Measurements from ENCODE around the gene ASB3.
"Not testable (repeated sequence)": the region's sequence is repeated elsewhere in the genome, so short reads cannot be mapped to it uniquely, and the experiment has no call there.

ASB3 gene

GRCh38 chr2:53744395-53745065 lies 42.2 kb downstream of the ASB3 start:
- no peak for FAIRE-seq

GRCh38 chr2:53740170-53740569 lies 46.6 kb downstream of the ASB3 start:
- no peak for DNase-seq (ENCODE audit: insufficient read length, low spot score)
- peak; percentile 80 for FAIRE-seq

More at GRCh38 chr2:53744395-53745065, 42.2 kb downstream of the ASB3 start:
- DNase-seq (ENCODE audit: insufficient read length, low spot score) = no peak

- DNase-seq (ENCODE audit: insufficient read length, low spot score) (no peak), FAIRE-seq (no peak)
Measured at GRCh38 chr2:53739032-53739431, 47.7 kb downstream of the ASB3 start.

- no peak for FAIRE-seq
Measured at GRCh38 chr2:53737091-53737490, 49.7 kb downstream of the ASB3 start.

DNA sequence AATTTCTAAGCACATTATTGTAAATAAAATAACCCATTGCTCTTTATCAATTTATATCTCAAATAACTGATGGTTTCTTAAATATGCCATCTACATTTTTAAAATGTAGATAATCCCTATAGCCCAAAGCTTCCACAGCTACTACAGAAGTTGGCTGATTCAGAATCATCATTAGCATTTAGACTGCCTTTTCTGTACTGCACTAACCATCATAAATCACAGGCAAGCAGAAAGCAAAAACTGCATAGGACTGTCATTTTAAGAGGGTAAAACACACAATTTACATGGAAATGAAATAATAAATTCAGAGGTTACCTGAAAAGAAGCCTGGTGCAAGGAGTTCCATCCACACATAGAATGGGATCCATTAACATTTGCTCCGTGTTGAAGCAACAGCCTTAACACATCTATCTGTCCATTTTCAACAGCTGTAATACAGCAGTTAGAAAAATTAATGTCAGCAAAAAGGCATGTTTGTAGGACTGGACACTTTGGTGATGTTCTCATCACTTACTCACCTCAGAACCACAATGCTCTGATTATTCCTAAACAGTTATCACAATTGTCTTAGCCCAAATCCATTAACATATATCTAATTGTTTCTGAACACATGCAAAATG lies 57.5 kb downstream of the ASB3 start:
- FAIRE-seq (peak; percentile 21), DNase-seq (ENCODE audit: insufficient read length, low spot score) (no peak)

More at GRCh38 chr2:53737091-53737490, 49.7 kb downstream of the ASB3 start:
- DNase-seq (ENCODE audit: insufficient read length, low spot score) = no peak

GRCh38 chr2:53727921-53728320 lies 58.8 kb downstream of the ASB3 start:
- no peak for FAIRE-seq
- no peak for DNase-seq (ENCODE audit: insufficient read length, low spot score)

DNA sequence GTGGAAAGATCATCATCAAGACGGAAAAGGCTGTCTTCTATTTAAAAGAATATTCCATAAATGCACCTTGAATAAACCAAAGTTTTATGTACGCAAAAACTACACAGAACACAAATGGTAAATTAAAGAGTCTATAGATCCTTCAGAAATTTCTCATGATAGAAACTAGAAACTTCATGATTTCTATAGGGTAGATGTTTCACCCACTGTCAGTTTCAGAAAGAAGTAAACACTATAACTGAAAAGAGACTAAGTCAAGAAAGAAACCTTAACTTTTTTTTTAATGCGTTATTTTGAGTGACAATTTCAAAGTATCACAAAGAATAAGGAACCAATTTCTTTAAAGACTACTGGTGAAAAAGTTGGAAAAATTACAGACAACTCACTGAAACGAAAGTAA lies 61.1 kb downstream of the ASB3 start:
- no peak for FAIRE-seq

DNA sequence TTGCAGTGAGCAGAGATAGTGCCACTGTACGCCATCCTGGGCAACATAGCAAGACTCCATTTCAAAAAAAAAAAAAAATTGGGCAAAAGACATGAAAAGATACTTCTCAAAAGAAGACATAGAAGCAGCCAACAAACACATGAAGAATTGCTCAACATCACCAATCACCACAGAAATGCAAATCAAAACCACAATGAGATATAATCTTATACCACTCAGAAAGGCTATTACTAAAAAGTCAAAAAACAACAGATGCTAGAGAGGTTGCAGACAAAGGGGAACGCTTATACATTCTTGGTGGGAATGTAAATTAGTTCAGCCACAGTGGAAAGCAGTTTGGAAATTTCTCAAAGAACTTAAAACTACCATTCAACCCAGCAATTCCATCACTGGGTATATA lies 62.2 kb downstream of the ASB3 start:
- FAIRE-seq = peak; percentile 77
- DNase-seq (ENCODE audit: insufficient read length, low spot score) = no peak

More for the DNA sequence above, 61.1 kb downstream of the ASB3 start:
- no peak for DNase-seq (ENCODE audit: insufficient read length, low spot score)

- not testable (repeated sequence) for DNase-seq (ENCODE audit: insufficient read length, low spot score); FAIRE-seq
Measured at GRCh38 chr2:53720944-53721343, 65.8 kb downstream of the ASB3 start.

DNA sequence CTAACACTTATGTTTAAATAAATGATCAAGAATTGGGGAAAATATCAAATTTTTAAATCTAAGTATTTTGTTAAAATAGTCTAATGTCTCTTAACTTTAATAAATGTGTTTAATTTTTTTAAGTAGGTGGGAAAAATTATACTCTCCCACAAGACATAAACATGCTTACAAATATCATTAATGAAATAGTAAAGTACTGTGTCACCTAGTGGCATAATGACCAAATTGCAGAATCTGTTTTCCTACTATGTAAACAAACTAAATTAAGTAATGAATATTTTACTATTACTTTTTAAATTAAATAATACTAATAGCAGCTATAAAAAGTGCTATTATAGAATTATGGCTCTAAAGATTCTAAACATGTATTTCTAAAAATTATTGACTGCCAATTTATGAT lies 71.2 kb downstream of the ASB3 start:
- FAIRE-seq = no peak
- no peak for DNase-seq (ENCODE audit: insufficient read length, low spot score)

GRCh38 chr2:53711271-53711780 lies 75.4 kb downstream of the ASB3 start:
- DNase-seq (ENCODE audit: insufficient read length, low spot score) (no peak), FAIRE-seq (no peak)

- no peak for FAIRE-seq
- no peak for DNase-seq (ENCODE audit: insufficient read length, low spot score)
Measured at GRCh38 chr2:53708988-53709387, 77.8 kb downstream of the ASB3 start.

GRCh38 chr2:53701221-53701620 lies 85.5 kb downstream of the ASB3 start:
- no peak for DNase-seq (ENCODE audit: insufficient read length, low spot score)
- FAIRE-seq = no peak

- DNase-seq (ENCODE audit: insufficient read length, low spot score) (no peak), FAIRE-seq (no peak)
Measured at GRCh38 chr2:53697686-53698085, 89.1 kb downstream of the ASB3 start.

DNA sequence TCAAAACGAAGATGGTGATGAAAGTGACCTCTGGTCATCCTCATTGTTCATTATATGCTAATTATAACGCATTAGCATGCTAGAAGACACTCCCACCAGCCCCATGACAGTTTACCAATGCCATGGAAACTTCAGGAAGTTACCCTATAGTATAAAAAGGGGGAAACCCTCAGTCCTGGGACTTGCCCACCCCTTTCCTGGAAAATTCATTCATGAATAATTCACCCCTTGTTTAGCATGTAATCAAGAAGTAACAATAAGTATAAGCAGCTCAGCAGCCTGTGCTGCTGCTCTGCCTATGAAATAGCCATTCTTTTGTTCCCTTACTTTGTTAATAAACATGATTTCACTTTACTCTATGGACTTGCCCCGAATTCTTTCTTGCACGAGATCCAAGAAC lies 89.7 kb downstream of the ASB3 start:
- no peak for DNase-seq (ENCODE audit: insufficient read length, low spot score)
- no peak for FAIRE-seq

DNA sequence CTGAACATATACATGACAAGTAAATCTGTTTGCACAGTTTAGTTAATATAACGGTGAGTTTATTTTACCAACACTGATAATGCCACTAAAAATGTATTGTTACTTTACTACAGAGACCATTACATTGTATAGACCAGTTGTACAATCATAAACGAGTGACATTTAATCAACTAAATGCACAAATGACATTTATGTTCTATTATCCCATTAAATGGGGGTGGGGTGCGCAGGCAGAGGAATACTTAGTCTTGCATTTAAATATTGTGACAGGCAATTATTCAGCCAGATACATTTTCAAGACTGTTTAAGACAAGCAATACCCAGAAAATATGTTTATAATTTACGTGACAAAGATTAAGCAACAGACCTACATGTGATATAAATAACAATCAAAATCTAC lies 91.2 kb downstream of the ASB3 start:
- FAIRE-seq (no peak), DNase-seq (ENCODE audit: insufficient read length, low spot score) (no peak)

DNA sequence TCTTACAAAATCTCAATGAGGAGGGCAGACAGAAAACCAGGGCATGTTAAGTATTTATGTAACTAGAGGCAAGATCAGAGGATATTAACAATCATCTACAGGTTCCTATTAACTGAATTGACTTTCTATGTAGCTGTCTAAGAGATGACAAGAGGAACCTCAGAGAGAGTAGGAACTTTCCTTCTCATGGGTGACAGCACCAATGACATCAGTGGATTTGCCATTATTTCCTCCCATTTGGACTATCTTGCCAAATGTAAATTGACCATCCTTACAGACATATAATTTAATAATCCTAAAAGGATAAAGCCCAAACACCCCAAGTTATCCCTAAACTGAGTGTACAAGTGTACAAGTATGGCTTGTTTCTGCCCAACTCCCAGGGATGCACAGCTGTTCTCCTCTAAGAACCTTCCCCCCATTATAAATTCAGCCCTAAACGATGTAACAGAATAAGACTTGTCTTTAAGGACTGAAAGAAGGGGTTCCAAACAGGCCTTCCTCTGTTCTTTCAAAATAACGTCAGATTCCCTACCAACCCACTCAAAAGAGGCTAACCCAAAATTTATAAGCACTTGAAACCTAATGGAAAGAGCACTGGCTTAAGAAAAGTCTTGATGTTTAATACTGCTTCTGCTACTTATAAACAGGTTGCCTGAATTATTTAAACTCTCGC lies 92.5 kb downstream of the ASB3 start:
- no peak for FAIRE-seq

DNA sequence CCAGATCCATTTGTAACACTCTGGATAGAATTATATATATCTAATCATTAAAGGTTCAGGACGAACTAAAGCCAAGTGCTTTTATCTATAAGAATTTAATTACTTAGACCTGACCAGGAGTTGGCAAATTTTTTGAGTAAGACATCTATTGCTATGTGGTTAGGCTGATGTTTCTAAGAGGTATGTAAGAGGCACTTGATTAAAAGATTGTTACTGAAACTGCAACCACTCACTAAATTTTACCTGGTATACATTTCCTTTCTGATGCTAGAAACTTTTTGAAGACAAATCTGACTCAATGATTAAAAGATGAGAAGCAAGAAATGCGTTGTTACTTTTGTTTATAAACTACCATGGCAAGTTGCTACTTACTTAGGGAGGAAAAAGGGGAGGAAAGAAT lies 95.9 kb downstream of the ASB3 start:
- FAIRE-seq (no peak), DNase-seq (ENCODE audit: insufficient read length, low spot score) (no peak)

More for the DNA sequence above, 92.5 kb downstream of the ASB3 start:
- DNase-seq (ENCODE audit: insufficient read length, low spot score) = no peak

GRCh38 chr2:53672881-53673522 lies 113.8 kb downstream of the ASB3 start:
- FAIRE-seq = no peak
- DNase-seq (ENCODE audit: insufficient read length, low spot score) = no peak

DNA sequence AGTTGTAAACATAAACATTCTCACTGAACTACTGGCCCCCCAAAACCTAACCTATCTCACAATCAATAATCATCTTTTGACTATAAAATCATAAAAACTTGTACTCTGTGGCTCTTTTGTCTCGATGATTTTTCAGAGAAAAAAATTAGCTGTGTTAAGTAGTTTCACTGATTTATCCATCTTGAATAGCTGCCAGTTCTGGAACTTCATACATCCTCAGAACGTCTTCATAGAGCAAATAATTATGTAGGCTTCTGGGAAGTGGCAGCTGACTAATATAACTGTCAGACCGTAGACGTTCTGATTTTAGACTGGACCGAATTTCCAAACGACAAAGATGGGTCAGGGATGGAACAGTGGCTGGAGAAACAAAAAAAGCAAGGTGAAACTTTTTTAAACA lies 116.4 kb downstream of the ASB3 start:
- no peak for FAIRE-seq
- DNase-seq (ENCODE audit: insufficient read length, low spot score) = no peak

- FAIRE-seq = no peak
- DNase-seq (ENCODE audit: insufficient read length, low spot score) = no peak
Measured at GRCh38 chr2:53668624-53669026, 118.1 kb downstream of the ASB3 start.
